HS-27A (cell line): ENCODE data around the gene CROCC.
A peak's percentile ranks its signal among the peaks of the same experiment; 100 is the strongest.

ENCODE experiments used
- DNase-seq: peaks from one replicate; pipeline ENCODE4 v3.0.0-alpha.2; 2012; ENCODE audit warnings: low read depth, missing footprints

CROCC gene

GRCh38 chr1:17012775-17013490 is 91.2 kb downstream of the CROCC start:
- DNase-seq: peak; percentile 65

- no peak for DNase-seq
Measured at GRCh38 chr1:17013491-17014320, 92.0 kb downstream of the CROCC start.

GRCh38 chr1:17014671-17015567 is 93.2 kb downstream of the CROCC start:
- DNase-seq: no peak

DNA sequence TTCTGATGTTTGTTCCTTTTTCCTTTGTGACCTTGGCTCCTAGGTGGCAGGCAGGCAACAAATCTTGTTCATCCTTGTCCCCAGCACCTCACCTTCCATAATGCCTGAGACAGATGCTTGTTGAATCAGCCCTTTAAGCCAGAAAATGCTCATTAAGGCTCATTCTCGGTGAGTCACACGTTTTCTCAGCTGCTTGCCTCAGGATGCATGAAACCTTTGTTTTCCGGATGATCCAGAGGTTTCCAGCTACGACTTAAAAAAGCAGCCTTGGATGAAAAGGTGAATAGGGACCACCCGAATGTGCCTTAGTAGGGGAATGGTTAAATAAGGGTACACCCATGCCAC is 94.6 kb downstream of the CROCC start:
- DNase-seq: no peak

- DNase-seq: no peak
Measured at GRCh38 chr1:17017435-17017834, 95.7 kb downstream of the CROCC start.

DNA sequence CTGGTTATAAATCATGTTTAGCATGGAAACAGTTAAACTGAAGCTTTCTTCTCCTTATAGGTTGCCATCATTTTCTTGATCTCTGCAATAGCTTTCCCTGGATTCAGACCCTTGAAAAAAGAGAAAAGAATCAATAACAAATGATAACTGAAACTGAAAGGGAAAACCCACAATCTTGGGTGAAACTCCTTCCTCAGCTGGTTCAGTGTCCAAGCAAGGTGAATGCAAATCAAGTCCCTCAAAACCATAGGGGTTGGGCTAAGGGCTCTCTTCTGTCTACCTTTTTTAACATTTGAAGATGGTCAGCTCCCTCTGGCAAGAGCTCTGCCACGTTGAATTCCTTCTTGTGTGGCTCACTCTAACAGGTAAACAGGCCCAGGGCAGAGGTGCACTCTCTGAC is 97.1 kb downstream of the CROCC start:
- no peak for DNase-seq

GRCh38 chr1:17020502-17020901 is 98.8 kb downstream of the CROCC start:
- no peak for DNase-seq

GRCh38 chr1:17021896-17022295 is 100.2 kb downstream of the CROCC start:
- no peak for DNase-seq
